SU-DHL-6 (cell line): ENCODE data around the gene MDM4.

Experiments
- CTCF ChIP-seq: fragments of 200-600 bp; sonication (generic); IDR thresholded peaks from one replicate; pipeline ENCODE4 v1.5.1; 2017; ENCODE audit warnings: antibody characterized with exemption, mild to moderate bottlenecking, low read length, moderate library complexity; ENCODE audit not compliant: insufficient read depth, poor library complexity, severe bottlenecking
- EZH2phosphoT487 ChIP-seq: fragments of 200-600 bp; sonication (generic), shearing (Covaris generic); conservative IDR thresholded peaks from 2 replicates; pipeline ENCODE4 v1.6.1; 2018; ENCODE audit warnings: mild to moderate bottlenecking, antibody characterized with exemption, low read length, moderate library complexity, mixed read lengths

GRCh38 chr1:204495777-204496176 is 20.4 kb upstream of the MDM4 start:
- no peak for TF ChIP-seq CTCF
- no peak for TF ChIP-seq EZH2phosphoT487
